IPS-NIHi7 (cell line): ENCODE measurements around the gene EMP1.

Experiments
- DNase-seq: peaks from one replicate; pipeline ENCODE4 v3.0.0; 2012; ENCODE audit warnings: mixed read lengths; ENCODE audit errors: extremely low spot score

EMP1 gene

DNA sequence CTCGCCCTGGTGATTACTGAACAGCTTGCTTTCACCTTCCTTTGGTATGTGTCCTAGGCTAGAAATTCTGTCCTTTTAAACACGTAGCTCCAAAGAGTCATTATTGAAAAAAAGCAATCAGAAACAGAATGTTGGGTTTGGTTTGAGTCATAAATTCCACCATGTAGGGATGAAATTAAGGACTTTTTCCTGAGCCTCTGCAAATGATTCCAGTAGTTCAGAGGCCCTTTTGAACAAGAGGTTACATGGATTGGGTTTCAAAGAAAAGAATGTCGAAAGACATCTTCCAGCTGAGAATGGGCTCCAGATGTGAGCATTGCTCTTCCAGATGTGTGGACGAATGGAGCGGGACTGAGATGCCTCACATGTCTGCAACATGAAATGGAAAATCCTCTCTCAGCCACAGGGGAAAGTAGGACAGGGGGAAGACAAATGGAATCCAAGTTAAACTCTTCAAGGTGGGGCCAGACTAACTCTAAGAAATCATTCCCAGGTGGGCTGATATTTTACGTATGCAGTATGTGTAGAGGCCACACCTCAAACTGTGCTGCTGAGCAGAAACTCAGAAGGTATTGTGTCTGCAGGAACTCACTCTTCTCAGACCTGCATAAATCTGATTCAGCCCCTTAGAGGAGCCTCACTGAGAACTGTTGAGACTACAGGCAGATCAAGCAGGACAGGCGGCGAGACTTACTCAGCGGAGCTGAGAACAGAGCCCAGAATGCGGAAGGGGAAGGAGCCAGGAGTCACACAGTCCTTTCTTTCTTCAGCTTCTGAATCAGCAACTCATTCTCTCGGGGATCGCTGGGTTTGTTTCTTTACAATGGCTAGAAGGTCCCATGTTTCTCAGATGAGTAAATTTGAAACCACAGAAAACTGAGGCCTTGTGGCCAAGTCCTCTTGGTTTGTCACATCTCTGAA lies 23.3 kb upstream of the EMP1 start:
- peak; percentile 38 for DNase-seq

DNA sequence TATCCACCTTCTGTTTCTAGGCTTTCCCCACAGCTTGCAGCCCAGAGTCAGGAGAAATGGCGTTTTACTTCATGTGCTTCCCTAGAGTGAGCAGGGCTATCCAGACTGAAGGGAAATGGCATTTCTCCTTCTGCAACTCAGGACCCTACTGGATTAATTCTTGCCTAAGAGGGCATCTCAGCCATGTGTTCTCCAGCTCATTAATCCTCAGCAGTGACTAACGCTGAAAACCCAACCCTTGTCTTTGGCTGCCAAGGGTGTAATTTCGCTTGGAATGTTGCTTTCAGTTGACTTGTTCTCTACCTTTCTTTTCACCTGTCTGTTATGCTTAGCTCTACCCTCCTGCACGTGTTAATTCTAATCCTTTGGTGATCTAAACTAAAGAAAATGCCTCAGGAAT lies 21.0 kb upstream of the EMP1 start:
- DNase-seq = no peak

GRCh38 chr12:13176256-13176655 lies 20.3 kb upstream of the EMP1 start:
- DNase-seq = no peak

DNA sequence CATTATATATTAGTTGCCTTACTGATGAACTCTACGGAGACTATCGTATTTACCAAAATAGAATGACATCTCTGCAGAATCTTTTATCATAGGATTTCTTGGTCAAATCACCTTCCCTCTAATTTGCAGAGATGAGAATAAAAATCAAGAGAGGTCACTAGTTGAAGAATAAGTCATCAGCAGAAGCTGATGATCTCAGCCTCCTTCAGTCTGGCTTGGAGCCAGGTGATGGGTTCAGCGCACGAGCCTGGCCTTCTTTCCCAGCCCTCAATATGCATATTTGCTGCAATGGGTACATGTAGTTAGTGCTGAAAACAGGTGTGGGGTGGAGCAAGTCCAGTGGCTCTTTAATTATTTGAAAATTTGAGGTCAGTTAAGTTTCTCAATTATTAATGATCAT lies 19.2 kb upstream of the EMP1 start:
- no peak for DNase-seq

DNA sequence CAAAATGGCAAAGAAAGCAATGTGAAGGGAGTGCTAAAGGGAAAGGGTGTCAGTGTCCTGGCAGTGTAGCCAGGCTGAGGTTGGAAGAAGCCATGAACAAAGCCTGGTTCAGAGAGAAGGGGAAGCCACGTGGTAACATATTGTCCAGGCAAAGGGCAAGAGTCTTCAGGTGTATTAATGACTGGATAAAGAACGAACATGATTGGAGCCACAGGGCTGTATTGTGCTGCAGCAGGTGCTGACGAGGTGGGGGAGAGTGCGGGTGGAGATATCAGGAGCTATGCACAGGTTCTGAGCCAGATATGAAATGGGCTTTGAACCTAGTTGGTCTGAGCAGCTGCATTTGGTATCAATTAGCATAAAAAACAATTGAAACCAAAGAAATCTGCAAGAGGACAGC lies 18.6 kb upstream of the EMP1 start:
- no peak for DNase-seq

DNA sequence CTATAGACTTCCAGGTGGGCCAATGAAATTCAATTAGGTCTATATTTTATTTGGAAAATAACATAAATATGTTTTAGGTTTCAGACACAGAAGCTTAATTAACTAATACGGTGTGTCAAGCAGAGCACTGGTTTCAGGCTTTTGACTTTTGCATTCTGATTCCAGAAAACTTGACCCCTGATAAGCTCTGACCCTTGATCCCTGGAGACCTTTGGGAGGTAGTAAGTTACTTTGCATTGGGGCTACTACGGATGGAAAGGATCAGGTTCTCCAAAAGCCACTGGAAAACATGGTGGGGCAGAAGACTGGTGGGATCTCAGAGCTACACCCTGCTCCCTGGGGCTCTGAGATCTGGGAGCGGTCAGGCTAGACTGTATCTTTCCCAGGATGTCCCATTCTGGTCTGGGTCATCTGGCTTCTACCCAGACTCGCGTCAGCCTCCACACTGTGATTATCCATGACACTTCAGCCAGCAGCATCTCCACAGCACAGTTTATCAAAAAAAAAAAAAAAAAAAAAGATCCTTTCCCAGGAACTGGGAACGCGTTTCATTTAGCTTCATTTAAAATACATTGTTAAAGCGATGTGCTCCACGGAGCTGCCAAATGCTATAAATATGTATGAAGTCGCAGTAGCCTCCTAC lies 17.8 kb upstream of the EMP1 start:
- no peak for DNase-seq

- peak; percentile 69 for DNase-seq
These were observed 17.1 kb upstream of the EMP1 start for GRCh38 chr12:13179211-13180074.

DNA sequence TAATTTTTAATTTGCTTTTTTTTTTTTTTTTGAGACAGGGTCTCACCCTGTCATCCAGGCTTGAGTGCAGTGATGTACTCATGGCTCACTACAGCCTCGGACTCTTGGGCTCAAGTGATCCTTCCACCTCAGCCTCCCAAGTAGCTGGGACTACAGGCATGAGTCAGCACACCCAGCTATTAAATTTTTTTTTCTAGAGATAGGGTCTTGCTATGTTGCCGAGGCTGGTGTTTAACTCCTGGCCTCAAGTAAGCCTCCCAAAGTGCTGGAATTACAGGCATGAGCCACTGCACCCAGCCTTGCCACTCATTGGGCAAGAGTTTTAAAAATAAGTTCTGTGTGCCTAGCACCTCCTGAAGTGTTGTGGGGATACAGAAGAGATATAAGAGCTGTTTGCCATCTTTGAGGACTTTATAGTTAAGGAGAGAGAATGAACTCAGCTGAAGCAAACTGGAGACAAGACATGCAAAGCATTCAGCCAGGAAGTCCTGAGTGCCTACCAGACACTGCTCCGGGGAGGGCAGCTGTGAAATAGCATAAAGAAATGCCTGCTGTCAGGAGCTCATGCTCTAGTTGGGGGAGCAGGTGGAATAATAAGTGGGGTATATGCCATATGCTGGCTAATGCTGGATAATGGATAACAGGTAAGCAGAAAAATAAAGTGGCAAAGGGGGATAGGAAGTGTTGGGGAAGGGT lies 15.0 kb upstream of the EMP1 start:
- no peak for DNase-seq

DNA sequence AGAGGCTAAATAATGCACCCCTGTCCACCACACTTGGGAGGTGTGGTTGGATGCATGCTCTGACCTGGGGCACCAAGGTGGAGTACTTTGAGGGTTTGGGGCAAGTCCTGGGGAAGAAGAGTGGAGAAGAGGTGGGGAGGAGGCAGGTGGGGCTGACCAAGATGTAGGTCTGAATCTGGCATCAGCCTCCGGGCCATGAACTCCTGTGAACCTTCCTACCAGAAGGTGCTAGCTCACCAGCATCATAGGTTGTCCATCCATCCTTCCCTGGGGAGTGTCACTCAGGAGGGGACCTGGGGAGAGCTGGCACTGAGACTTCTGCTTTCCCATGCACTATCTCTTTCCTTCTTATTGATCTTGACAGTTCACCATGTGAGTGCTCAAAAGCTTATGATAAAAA lies 13.6 kb upstream of the EMP1 start:
- no peak for DNase-seq

GRCh38 chr12:13183620-13184019 lies 12.9 kb upstream of the EMP1 start:
- DNase-seq = no peak

DNA sequence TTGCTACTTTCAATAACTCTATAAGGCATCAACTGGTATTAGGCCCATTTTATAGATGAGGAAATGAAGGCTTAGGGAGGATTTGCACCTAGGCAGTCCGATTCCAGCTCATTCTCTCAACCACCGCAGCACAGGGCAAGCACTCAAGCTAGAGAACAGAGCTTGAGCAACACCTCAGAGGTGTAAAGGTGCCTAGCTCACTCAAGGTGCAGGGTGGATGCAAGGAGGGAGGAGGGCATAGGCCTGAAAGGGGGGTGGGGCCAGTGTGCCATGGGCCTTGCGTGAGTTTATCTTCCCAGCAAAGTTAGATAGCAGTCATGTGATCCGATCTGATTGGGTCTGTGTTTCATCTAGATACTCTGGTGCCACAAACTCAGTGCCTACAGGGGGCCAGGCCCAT lies 10.2 kb upstream of the EMP1 start:
- no peak for DNase-seq

- DNase-seq = no peak
These were observed 9.1 kb upstream of the EMP1 start for GRCh38 chr12:13187399-13187798.

GRCh38 chr12:13189264-13189663 lies 7.3 kb upstream of the EMP1 start:
- DNase-seq = no peak

DNA sequence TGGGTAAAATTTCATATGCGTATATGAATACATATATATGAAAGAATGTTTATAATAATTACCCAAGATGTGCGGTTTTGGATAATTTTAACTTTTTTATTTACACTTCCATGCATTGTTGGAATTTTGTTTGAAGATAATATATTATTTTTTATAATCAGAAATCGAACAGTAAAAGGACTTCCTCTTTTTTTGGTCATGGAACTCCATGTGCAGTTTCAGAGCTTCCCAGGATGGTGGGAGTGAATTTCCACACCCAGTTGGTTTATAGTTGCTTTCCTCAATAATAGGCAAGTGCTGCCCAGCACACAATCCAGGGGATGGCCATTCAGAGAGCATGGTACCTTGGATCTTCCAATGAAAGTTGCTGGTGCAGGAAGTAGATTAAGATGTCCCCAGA lies 6.3 kb upstream of the EMP1 start:
- no peak for DNase-seq

DNA sequence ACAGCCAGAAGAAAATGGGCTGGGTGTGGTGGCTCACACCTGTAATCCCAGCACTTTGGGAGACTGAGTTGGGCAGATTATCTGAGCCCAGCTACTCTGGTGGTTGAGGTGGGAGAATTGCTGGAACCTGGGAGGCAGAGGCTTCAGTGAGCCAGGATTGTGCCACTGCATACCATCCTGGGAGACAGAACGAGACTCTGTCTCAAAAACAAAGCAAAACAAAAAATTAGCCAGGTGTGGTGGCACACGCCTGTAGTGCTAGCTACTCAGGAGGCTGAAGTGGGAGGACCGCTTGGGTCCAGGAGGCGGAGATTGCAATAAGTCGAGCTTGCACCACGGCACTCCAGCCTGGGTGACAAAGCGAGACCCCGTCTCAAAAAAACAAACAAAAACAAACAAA lies 3.8 kb upstream of the EMP1 start:
- DNase-seq = no peak

- DNase-seq = no peak
These were observed 2.9 kb upstream of the EMP1 start for GRCh38 chr12:13193505-13194231.

- DNase-seq = no peak
These were observed 2.0 kb upstream of the EMP1 start for GRCh38 chr12:13194401-13195110.

DNA sequence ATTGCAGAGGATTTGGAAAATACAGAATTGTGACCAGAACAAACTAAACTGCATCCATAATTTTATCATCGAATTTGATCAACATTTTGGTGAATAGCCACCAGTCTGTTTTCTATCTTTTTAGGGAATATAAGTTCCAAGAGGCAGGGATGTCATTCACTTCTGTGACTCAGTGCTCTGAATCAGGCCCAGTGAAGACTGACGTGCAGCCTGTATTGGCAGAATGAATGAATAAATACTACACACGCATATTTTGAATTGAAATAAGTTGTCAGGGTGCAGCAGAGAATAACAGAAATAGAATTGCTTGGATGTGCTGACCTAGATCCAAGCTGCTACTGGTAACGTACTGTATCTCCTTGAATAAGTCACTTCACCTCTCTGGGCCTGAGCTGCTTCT lies 1.3 kb upstream of the EMP1 start:
- DNase-seq = no peak

DNA sequence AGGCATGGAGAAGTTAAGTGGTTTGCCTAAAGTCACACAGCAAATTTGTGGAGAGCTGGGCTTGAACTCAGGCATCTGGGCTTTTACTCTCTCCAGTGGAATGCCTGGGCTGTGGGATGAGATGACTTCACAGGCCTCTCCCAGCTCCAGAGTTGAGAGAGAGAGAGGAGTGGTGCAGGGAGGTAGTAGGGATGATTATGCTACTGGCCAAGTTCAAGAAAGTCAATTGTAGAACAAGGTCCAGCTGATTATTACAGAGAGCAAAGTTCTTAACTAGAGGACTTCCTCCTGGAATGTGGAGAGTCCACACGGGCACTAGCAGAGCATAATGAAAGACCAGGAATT lies 769 bp upstream of the EMP1 start:
- no peak for DNase-seq

DNA sequence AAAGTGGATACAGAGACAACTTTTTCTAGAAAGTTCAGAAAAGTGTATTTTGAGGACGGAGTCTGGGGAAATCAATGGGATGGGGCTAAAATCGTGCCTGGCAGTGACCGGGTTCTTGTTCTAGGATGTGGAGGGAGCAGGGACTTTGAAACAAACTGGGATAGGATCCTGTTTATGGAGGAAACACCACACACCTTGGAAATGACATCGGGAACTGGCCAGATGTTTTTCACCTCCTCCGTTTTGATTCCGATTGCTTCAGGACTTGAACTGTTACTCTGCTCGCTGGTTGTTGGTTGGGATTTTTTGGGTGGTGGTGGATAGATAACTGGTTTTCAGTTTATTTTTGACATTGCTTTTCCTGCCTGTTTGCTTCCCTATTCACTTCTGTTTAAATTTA lies 506 bp downstream of the EMP1 start:
- DNase-seq = no peak
